ENCODE results near the gene CLIP1.

DNA sequence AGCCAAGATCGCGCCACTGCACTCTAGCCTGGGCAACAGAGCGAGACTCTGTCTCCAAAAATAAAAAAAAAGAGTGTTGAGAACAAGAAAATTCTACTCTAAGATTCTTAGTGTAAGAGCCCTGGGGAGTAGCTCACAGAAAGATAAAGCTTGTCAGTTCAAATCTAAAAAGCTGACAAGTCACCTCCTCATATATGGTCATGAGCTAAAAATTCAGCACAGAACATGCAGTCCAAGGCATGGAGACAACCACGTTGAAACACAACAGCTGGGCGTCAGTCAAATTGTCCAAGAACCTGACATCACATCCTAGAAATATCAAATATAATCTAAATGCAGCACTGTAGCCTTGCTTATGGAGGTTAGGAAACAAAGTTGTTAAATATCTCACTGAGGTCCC, 47.8 kb downstream of the CLIP1 start:
- no peak for TF ChIP-seq EZH2phosphoT487 (IDR thresholded peaks at IDR 0.05; ENCODE audit: insufficient read depth, low read depth)
- no peak for TF ChIP-seq EZH2 (IDR thresholded peaks at IDR 0.05; ENCODE audit: insufficient read depth, poor library complexity, severe bottlenecking)
